ENCODE results near the gene LIG1.
"Not testable (repeated sequence)": the region's sequence is repeated elsewhere in the genome, so short reads cannot be mapped to it uniquely, and the experiment has no call there.

LIG1 gene

DNA sequence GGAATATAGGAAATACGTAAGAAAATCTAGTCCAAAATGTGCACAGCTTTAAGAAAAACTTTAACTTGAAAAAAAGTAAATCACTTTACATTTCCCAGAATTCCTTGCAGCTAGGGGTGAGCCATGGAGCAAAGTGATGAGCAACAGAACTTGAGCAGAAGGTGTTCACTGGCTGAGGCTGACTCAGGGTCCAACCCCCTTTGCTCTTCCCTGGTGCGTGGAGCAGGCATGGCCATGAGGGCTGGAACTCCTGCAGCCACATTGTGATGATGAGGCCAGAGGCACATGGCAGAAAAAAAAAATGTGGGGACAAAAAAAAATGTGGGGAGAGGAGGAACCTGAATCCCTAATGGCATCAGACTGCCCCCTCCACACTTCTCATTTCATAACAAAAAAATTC is 49.6 kb downstream of the LIG1 start:
- no peak for DNase-seq

GRCh38 chr19:48118131-48118517 is 52.0 kb downstream of the LIG1 start:
- peak; percentile 68 to 85 for DNase-seq

DNA sequence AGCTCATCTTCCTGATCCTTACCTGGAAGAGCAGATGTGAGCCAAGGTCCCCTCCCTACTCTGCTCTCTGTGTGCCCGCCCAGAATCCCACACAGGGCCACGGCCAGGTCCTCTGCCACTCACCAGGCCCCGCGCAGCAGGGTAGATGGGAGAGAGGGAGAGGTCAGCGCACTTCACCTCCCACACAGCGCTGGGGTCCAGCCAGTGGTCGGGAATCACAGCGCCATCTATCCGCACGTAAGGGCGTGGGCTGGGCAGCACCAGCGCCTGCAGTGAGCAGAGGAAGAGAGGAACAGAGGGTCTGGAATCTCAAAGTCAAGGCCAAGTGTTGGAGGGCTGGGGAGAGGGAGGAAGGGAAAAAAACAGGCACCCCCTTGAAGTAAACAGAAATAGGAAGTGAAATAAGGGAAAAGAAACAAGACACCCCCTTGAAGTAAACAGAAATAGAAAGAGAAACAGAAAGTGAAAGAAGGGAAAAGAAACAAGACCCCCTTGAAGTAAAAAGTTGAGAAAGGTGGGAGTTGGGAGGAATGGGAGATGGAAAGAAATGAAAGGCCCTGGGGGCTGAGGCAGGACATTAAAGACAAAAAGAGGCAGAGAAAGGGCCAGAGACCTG is 52.5 kb downstream of the LIG1 start:
- DNase-seq = peak; percentile 31 to 35

GRCh38 chr19:48113190-48113917 is 56.8 kb downstream of the LIG1 start:
- DNase-seq = no peak

DNA sequence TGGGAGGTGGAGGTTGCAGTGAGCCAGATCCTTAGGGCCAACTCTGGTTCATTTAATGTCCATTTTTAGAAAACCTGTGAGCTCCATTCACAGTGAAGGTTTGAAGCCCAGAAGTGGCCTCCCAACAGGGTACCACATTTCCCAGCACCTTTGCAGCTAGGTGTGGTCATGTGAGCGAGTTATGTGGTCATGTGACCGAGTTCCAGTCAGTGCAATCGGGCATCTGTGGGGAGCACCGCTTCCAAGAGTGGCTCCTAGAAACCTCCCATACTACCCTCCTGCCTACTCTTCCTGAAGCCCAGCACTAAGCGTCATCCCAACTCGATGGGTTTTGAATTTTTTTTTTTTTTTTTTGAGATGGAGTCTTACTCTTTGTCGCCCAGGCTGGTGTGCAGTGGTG is 58.9 kb downstream of the LIG1 start:
- no peak for DNase-seq

DNA sequence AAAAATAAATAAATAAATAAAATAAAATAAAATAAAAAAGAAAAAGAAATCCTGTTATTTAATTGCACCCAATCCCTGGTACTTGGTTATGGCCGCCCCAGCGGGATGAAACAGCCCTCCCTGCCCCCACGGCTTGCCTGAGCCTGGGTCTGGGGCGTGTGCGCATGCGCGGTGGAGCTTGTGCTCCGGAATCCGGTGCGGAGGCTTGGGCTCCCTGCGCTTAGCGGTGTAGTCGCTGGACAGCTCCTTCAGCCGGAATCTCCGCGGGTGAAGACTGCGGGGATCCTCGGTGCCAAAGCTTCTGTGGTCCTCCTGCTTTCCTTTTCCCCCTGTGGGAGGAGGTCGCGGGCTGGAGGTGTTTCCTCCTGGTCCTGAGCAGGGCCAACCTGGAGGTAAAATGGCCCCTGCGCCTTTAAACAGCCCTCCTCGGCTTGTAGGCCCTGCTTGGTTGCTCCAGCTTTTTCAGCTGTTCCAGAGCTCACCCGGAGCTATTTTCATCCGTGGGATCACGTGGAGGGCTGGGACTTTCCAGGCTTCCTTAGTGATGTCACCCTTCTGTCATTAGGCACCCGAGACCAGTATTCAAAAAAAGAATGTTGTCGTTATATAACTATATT is 59.7 kb downstream of the LIG1 start, which contains the start of gene PLA2G4C:
Gene PLA2G4C, minus strand, starts transcription at position 468 of the 617 bp plus-strand sequence. CDS start 4,288 bp downstream, outside the sequence.
- peak; percentile 93 to 95 for DNase-seq

DNA sequence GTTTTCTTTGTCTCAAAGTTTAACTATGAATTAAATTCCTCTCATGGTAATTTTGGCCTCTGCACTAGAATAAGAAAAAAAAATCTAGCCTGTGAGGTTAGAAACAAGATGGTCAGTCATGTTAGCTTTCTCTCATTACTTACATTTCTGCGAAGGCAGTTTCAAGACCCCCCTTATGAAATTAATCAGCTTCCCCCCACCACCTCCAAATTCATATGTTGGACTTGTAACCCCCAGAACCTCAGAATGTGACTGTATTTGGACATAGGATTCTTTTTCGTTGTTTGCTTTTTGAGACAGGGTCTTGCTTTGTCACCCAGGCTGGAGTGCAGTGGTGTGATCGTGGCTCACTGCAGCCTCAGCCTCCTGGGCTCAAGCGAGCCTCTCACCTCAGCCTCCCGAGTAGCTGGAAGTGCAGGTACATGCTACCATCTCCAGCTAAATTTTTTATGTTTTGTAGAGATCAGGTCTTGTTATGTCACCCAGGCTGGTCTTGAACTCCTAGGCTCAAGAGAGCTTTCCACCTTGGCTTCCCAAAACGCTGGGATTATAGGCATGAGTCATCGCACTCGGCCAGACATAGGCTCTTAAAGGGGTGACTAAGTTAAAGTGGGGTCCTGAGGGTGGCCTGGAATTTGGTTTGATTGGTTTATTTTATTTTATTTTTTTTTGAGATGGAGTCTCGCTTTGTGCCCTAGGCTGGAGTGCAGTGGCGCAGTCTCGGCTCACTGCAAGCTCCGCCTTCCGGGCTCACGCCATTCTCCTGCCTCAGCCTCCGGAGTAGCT is 61.0 kb downstream of the LIG1 start:
- DNase-seq = no peak

DNA sequence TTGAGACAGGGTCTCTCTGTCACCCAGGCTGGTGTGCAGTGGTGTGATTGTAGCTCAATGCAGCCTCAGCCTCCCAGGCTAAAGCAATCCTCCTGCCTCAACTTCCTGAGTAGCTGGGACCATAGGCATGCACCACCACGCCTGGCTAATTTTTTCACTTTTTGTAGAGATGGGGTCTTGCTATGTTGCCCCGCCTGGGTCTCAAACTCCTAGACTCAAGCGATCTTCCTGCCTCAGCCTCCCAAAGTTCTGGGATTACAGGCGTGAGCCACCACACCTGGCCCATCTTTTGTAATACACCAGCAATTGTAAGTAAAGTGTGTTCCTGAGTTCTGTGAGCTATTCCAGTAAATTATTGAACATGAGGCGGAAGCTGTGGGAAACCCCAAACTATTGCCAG is 66.2 kb downstream of the LIG1 start:
- DNase-seq = no peak

GRCh38 chr19:48102870-48103751 is 67.0 kb downstream of the LIG1 start:
- peak; percentile 14 to 77 for DNase-seq

DNA sequence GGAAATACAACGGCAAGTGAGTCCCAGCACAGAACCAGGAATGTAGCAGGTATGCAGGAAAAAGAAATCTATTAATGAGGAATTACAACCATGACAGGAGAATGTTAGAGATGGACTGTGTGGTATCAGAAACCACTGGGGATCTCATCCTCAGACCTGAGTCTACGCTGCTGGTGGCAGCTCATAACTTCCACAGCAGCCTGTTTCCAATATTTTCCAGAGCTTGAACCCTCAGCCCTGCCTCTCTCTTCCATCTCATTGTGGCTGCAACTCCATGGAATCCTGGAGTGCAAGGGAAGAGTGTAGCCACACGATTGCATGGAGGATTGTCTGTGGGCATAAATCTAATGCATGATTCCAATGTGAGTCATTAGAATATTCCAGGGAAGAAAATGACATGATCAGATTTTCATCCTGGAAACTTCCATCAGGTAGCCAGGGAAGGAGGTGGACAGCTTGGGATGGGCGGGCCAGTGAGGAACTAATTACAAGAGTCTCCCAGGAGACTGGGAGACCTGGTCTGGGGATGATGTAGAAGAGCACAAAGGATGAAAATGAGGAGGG is 74.5 kb downstream of the LIG1 start:
- DNase-seq = no peak

- no peak for DNase-seq
These were observed 75.3 kb downstream of the LIG1 start for GRCh38 chr19:48094855-48095203.

DNA sequence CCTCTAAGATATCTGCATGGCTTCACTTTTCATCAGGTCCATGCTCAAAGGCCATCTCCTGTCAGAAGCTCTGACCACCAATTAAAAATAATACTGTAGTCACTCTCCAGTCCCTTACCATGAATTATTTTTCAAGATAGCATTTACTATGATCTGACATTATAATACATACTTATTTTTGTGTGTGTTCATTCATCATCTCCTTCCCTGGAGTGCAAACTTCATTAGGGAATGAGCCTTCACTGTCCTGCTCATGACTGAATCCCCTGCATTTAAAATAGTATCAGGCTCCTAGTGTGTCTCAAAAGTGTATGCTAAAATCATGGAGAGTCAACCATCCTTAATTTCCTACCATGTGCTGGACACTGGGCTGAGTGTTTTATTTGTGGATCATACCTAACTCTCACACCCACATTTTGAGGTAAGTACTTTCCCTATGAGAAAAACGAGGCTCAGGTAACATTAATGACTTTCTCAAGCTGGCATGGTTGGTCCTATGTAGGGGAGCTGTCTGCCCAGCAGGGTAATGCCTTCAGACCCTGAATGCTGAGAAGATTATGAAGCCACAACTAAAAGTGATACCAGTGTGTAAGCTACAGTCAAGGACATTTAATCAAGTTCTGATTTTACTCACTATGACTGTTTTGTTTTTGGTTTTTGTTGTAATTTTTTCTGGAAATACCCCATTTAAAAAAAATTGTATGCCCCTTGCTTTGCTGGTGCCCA is 75.9 kb downstream of the LIG1 start:
- no peak for DNase-seq

GRCh38 chr19:48091111-48091718 is 78.9 kb downstream of the LIG1 start:
- DNase-seq = not testable (repeated sequence)

DNA sequence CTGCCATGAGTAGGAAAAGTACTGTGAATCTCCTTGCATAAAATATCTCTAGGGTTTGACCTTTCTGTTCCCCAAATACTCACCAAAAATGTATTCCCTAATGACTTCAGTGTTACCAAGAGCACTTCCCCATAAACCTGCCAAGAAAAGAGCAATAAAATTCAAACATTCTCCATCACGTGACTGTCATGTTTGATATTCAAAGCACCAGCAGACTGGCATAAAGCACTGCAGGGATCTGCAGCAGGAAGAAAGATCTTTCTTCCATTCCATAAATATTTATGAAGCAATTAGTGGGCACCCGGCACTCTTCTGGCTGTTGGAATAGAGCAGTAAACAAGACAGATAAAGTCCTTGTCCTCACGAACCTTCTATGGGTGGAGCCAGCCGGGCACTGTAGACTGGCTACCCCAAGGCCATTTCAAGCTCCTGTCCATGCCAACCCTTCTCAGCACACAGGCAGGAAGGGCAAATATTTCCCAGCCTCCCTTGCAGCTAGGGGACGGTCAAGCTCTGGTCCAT is 79.8 kb downstream of the LIG1 start:
- no peak for DNase-seq

DNA sequence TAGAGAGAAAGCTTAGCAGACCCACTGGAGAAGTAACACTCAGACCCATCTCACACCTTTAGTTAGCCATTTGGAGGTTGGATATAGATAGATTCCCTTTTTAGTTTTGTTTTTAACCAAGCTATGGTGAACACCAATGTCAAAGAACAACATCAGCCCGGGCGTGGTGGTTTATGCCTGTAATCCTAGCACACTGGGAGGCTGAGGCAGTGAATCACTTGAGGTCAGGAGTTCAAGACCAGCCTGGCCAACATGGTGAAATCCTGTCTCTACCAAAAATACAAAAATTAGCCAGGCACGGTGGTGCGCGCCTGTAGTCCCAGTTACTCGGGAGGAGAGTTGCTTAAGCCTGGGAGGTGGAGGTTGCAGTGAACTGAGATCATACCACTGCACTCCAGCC is 81.2 kb downstream of the LIG1 start:
- not testable (repeated sequence) for DNase-seq

DNA sequence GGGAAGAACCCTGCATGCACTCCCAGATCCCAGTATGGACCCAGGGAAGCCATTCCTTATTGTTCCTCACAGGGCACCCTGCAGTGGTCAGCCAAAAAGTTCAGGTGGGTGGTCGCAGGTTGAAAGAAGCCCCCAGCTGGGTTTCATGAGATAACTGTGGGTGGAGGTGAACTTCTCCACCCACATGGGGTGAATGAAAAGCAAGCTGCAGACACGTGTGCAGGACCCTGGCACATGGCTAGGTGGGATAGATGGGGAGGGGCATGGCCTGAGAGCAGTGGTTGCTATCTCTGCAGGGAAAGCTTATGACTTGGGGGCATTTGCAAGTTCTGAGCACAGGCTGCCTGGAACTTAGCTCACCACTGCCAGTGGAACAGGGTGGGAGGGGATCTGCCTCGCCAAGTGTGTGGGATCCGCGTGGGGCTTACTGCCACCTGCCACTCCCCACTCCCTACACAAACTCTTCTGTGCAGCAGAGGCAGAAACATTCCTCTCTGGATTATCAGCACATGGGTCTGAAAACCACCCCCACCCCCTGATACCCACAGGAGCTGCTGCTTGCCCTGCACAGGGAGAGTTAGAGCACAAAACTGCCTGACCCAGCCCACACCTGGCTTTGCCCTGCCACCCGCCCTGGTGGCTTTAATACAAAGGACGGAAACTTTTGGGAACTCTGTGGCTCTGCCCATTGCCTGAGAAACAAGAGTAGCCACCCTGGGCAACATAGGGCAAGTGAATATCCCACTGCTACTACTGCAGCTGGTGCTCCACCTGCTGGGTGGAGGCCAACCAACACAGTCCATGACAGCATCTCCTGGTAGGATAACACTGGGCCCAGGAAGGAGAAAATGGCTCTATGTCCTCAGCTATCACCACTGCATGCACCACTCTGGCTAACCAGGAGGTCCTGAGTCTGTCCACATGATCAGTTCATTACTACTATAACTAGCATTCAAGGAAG is 84.0 kb downstream of the LIG1 start:
- no peak for DNase-seq

- DNase-seq = no peak
These were observed 85.1 kb downstream of the LIG1 start for GRCh38 chr19:48085076-48085475.

GRCh38 chr19:48081106-48081505 is 89.0 kb downstream of the LIG1 start:
- DNase-seq = no peak

- DNase-seq = not testable (repeated sequence)
These were observed 99.9 kb downstream of the LIG1 start for GRCh38 chr19:48070177-48070769.
